GM18858 (cell line): ENCODE results near the gene PRSS53.

ENCODE experiments used
- ATAC-seq: cut with Tn5 transposase; IDR thresholded peaks from one replicate; pipeline ENCODE4 v1.9.1; 2021; ENCODE audit not compliant: unreplicated experiment

Gene PRSS53

DNA sequence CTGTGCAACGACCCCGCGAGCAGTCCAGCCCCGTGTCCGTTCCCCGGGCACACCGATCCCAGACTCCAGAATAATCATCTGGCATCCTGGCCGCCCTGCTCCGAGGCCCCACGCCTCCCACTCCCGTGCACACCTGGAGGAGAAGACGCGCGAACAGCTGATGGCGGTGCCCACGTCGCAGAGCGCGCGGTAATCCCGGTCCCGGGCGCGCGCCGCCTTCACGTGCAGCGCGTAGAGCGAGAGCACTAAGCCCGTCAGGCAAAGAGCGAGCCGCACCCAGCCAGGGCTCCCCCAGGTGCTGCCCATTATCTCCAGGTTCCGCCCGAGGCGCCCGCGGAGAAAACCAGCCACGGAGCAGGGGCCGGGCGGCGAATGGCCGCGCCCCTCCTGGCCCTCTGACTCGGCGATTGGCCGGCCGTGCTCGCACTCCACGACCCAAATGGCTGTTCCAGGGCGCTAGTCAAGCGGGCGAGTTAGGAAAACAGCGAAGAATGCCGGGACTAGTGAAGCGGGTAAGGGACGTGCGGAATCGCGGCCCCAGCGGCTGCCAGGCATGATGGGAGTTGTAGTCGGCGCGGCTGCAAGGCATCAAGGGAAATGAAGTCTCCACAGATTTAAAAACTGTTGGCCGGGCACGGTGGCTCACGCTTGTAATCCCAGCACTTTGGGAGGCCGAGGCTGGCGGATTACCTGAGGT lies 5.8 kb upstream of the PRSS53 start, which contains the start of gene VKORC1:
Gene VKORC1, minus strand, starts transcription at position 374 of the 697 bp plus-strand sequence. Its CDS starts 68 bp downstream, at position 306.
- peak; percentile 77 for ATAC-seq

- no peak for ATAC-seq
Observed at GRCh38 chr16:31094088-31094423, 5.3 kb upstream of the PRSS53 start.

DNA sequence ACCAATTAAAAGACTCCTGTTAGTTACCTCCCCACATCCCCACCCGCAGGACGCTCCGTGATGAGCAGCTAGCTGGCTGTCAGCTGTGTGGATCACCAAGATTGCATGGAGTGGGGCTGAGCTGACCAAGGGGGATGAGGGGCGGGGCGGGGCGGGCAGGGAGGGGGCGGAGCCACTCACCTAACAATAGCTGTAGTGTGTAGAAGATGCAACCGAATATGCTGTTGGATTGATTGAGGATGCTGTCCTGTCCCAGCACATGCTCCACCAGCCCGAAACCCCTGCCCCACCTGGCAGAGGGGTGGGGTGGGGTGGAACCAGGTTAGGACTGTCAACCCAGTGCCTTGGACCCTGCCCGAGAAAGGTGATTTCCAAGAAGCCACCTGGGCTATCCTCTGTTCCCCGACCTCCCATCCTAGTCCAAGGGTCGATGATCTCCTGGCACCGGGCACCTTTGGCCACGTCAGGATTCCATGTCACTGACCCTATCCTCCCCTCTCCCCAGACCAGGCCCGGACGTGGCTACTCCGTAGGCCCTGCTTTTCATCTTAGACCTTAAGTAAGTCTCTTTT lies 4.5 kb upstream of the PRSS53 start:
- ATAC-seq: no peak

DNA sequence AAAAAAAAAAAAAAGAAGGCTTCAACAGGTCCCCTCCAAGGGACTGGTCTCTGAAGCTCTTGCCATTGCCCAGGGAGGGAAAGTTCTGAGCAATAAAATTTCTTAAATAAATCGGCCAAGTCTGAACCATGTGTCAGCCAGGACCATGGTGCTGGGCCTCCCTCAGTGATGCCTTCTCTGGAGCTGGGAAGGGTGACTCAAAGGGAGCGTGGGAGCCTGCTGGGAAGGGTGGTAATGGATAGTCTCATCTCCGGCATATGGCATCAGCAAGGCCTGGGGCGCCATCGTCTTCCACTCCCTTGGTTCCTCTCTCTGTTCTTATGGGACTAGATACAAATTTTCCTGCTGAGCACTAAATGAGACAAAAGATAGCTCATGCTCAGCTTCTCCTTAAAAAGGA lies 3.6 kb upstream of the PRSS53 start:
- ATAC-seq: no peak

DNA sequence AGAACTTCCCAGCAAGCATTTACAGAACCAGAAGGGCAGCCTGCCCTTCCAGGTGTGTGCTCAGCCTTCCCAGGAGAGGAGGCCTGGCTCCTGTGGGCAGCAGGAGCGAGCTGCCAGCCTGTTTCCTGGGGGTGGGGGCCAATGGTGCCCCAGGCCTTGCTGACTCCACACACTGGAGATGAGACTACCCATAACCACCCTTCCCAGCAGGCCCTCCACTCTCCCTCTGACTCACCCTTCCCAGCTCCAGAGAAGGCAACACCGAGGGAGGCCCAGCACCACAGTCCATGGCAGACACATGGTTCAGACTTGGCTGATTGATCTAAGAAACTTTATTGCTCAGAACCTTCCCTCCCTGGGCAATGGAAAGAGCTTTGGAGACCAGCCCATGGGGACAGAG lies 1.8 kb upstream of the PRSS53 start:
- ATAC-seq: no peak

DNA sequence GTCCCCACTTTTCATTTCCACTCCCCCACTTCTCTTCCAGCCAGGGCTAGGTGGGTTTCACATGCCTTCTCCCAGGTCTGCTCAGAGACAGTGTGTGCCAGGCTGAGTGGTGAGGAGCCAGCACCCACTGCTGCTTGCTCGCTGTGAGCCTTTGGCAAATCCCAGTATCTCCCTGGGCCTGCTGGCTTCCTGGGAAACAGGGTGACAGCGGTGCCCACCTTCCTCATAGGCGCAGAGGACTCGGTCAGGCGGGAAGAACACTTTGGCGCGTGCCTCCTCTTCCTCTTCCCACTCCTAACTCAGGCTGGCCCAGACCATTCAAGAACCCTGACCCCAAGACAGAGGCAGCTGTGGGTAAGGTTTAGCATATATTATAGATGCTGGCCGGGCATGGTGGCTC lies 456 bp upstream of the PRSS53 start:
- no peak for ATAC-seq

- ATAC-seq: no peak
Observed at GRCh38 chr16:31087971-31088370, 772 bp downstream of the PRSS53 start.

- no peak for ATAC-seq
Observed at GRCh38 chr16:31087481-31087880, 1.3 kb downstream of the PRSS53 start.

- ATAC-seq: no peak
Observed at GRCh38 chr16:31086629-31086906, 2.2 kb downstream of the PRSS53 start.

GRCh38 chr16:31085873-31086628 lies 2.7 kb downstream of the PRSS53 start:
- no peak for ATAC-seq

- no peak for ATAC-seq
Observed at GRCh38 chr16:31085411-31085810, 3.3 kb downstream of the PRSS53 start.

- no peak for ATAC-seq
Observed at GRCh38 chr16:31084584-31085302, 4.0 kb downstream of the PRSS53 start.

DNA sequence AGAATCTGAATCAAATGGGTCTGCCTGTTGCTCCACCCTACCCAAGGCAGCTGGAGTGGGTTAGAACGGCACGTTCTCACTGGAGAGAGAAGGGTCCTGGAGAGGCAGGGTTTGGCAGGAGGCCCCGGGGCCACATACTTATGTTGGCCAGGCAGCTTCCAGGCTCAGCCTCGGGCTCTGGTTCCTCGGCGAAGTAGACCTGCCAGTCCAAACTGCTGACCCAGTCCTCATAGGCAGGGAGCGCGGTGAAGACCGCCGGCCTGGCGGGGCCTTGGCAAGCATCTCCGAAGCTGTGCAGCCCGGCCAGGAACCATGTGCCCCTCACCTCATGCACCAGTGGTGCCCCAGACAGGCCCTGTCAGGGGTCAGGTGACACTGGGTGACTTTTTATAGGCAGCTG lies 4.8 kb downstream of the PRSS53 start:
- ATAC-seq: no peak

DNA sequence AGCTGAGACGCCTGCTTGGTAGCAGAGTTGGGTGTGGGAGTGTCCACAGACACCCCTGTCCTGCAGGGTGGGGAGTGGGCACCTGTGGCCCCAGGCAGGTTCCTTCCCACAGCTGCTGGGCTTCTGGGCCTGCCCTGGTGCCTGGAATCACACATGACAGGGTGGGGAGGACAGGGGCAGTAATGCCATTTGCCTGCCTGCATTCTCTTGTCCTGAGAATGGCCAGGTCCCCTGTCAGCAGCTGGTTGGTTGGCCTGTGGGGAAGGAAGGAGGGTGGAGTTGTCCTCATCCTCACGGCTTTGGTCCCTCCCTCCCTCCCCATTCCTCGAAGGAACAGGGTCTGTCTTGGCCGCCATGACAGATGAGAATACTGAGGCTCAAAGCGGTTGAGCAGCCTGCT lies 5.2 kb downstream of the PRSS53 start:
- no peak for ATAC-seq

- ATAC-seq: no peak
Observed at GRCh38 chr16:31083081-31083480, 5.7 kb downstream of the PRSS53 start.

GRCh38 chr16:31082368-31083045 lies 6.2 kb downstream of the PRSS53 start:
- no peak for ATAC-seq

- no peak for ATAC-seq
Observed at GRCh38 chr16:31081428-31082351, 7.1 kb downstream of the PRSS53 start.

GRCh38 chr16:31080756-31081419 lies 7.9 kb downstream of the PRSS53 start:
- no peak for ATAC-seq

GRCh38 chr16:31080035-31080629 lies 8.6 kb downstream of the PRSS53 start:
- ATAC-seq: no peak
